ENCODE measurements around the gene OR1E1. TPM values are rescaled to one million over a fixed set of nuclear protein-coding genes. Genes with fewer than 3 reads are reported as not detected.
"Not testable (repeated sequence)": the region's sequence is repeated elsewhere in the genome, so short reads cannot be mapped to it uniquely, and the experiment has no call there.

OR1E1 gene
- total RNA-seq, 4 donors from 2014 or later: not detected

- intact Hi-C loops (cut with DNase I; ENCODE audit: low total_unique reads): no loop called here
- TF ChIP-seq POLR2A (IDR thresholded peaks at IDR 0.05) (no peak), CTCF (IDR thresholded peaks at IDR 0.05) (no peak)
- H3K4me3 ChIP-seq (ENCODE audit: low read depth, poor library complexity, severe bottlenecking): no peak overlapping the region
- DNase-seq (ENCODE audit: low spot score in 2 of 2): no peak
- 56 to 81% methylated on average over 2 of the region's 2 CpGs for WGBS, 2 donors
Observed at GRCh38 chr17:3418222-3418621, 20.0 kb upstream of the OR1E1 start.

GRCh38 chr17:3415610-3416009, 17.4 kb upstream of the OR1E1 start:
- 77 to 78% methylated on average over 5 of the region's 5 CpGs for WGBS, 2 donors
- TF ChIP-seq CTCF (IDR thresholded peaks at IDR 0.05): no peak
- TF ChIP-seq POLR2A (IDR thresholded peaks at IDR 0.05): no peak
- H3K4me3 ChIP-seq (ENCODE audit: low read depth, poor library complexity, severe bottlenecking): no peak overlapping the region
- DNase-seq (ENCODE audit: low spot score in 2 of 2): no peak
- intact Hi-C loops (cut with DNase I; ENCODE audit: low total_unique reads): no loop called here

- intact Hi-C loops (cut with DNase I; ENCODE audit: low total_unique reads); DNase-seq (ENCODE audit: low spot score in 2 of 2); H3K4me3 ChIP-seq (ENCODE audit: low read depth, poor library complexity, severe bottlenecking): not testable (repeated sequence)
- WGBS, 2 donors: 75% methylated on average over 2 of the region's 16 CpGs; no CpG with 5 or more reads in 1 of the 2 donors
Observed at GRCh38 chr17:3412216-3412615, 14.0 kb upstream of the OR1E1 start.

GRCh38 chr17:3411070-3411469, 12.9 kb upstream of the OR1E1 start, which contains the start of gene OR3A3:
TSS of gene OR3A3 (plus strand) at chr17:3411370.
- intact Hi-C loops (cut with DNase I; ENCODE audit: low total_unique reads): no loop called here
- TF ChIP-seq POLR2A (IDR thresholded peaks at IDR 0.05) (no peak), CTCF (IDR thresholded peaks at IDR 0.05) (no peak)
- no peak within 1 kb of the TSS for H3K4me3 ChIP-seq (ENCODE audit: low read depth, poor library complexity, severe bottlenecking)
- no peak for DNase-seq (ENCODE audit: low spot score in 2 of 2)
- 85 to 89% methylated on average over 3 of the region's 3 CpGs for WGBS, 2 donors

GRCh38 chr17:3403856-3404255, 5.6 kb upstream of the OR1E1 start:
- H3K4me3 ChIP-seq (ENCODE audit: low read depth, poor library complexity, severe bottlenecking); intact Hi-C loops (cut with DNase I; ENCODE audit: low total_unique reads); DNase-seq (ENCODE audit: low spot score in 2 of 2): not testable (repeated sequence)
- WGBS, 2 donors: 47 to 77% methylated on average over 1 of the region's 1 CpG

GRCh38 chr17:3401786-3402185, 3.6 kb upstream of the OR1E1 start:
- no peak for DNase-seq (ENCODE audit: low spot score in 2 of 2)
- TF ChIP-seq CTCF (IDR thresholded peaks at IDR 0.05) (no peak), POLR2A (IDR thresholded peaks at IDR 0.05) (no peak)
- whole genome bisulfite sequencing, 2 donors: 50 to 60% methylated on average over 2 of the region's 2 CpGs
- intact Hi-C loops (cut with DNase I; ENCODE audit: low total_unique reads): no loop called here
- no peak overlapping the region for H3K4me3 ChIP-seq (ENCODE audit: low read depth, poor library complexity, severe bottlenecking)

- no peak for DNase-seq (ENCODE audit: low spot score in 2 of 2)
- intact Hi-C loops (cut with DNase I; ENCODE audit: low total_unique reads): no loop called here
- 45 to 51% methylated on average over 6 of the region's 6 CpGs for WGBS, 2 donors
- H3K4me3 ChIP-seq (ENCODE audit: low read depth, poor library complexity, severe bottlenecking): no peak overlapping the region
- no peak for TF ChIP-seq CTCF (IDR thresholded peaks at IDR 0.05)
- no peak for TF ChIP-seq POLR2A (IDR thresholded peaks at IDR 0.05)
Observed at GRCh38 chr17:3400055-3400454, 1.8 kb upstream of the OR1E1 start.

- H3K4me3 ChIP-seq (ENCODE audit: low read depth, poor library complexity, severe bottlenecking); DNase-seq (ENCODE audit: low spot score in 2 of 2); intact Hi-C loops (cut with DNase I; ENCODE audit: low total_unique reads): not testable (repeated sequence)
- WGBS, 2 donors: 47 to 49% methylated on average over 7 of the region's 7 CpGs
Observed at GRCh38 chr17:3397801-3398200, 409 bp downstream of the OR1E1 start.

Measured in lower leg skin (tissue), 4 donors.